HCT116 (cell line): Measurements from ENCODE around the gene INHBE. TPM values are rescaled to one million over a fixed set of nuclear protein-coding genes. Genes with fewer than 3 reads are reported as not detected.

Experiments
- ATAC-seq: fragments of 200-7000 bp; cut with Tn5 transposase; 2 replicates; pipeline ENCODE4 v1.9.1; 2020; ENCODE audit warnings: mild to moderate bottlenecking, moderate library complexity
- BruUV-seq: library from RNA; stranded (reverse); fragments of 400-500 nt; replicated peaks from 2 replicates; lab custom pipeline; 2021; lab: Mats Ljungman, UMichigan
- CTCF ChIA-PET: fragments of 300-600 bp; sonication (Branson Sonifier 250); formaldehyde crosslinking; loops from one replicate; lab custom pipeline; 2021; ENCODE audit warnings: antibody characterized with exemption; lab: Charles Lee
- POLR2A ChIA-PET: fragments of 300-600, 350-600 bp; sonication (Branson Sonifier 250); formaldehyde crosslinking; loops from one replicate; lab custom pipeline; 2021; ENCODE audit warnings: antibody characterized with exemption; lab: Charles Lee
- RAD21 ChIA-PET, 2 experiments: fragments of 300-600 bp; sonication (Branson Sonifier 250); formaldehyde crosslinking; loops; one replicate each; lab custom pipeline; 2023; ENCODE audit warnings: low total read pairs in 2 of 2; ENCODE audit not compliant: uncharacterized antibody in 2 of 2, unreplicated experiment in 2 of 2, low non-redundant PET in 1 of 2; lab: Charles Lee
- DNase-seq: peaks from one replicate; pipeline ENCODE4 v3.0.0-alpha.2; 2010; ENCODE audit warnings: low read depth, low spot score
- H2AFZ ChIP-seq: fragments of 200-600 bp; shearing (Covaris generic), sonication (generic); 2 replicates; pipeline ENCODE4 v1.6.1; 2017; ENCODE audit warnings: low read depth, mixed run types, mixed read lengths, antibody characterized with exemption, low read length; ENCODE audit not compliant: poor library complexity, severe bottlenecking
- H3K27ac ChIP-seq: 2 replicates; pipeline ENCODE4 v1.5.1; 2012; ENCODE audit warnings: low read depth, low read length
- H3K27me3 ChIP-seq: fragments of 200-600 bp; sonication (generic); 2 replicates; pipeline ENCODE4 v1.6.1; 2016; ENCODE audit warnings: mixed run types, low read length, mixed read lengths; ENCODE audit not compliant: insufficient read depth
- H3K36me3 ChIP-seq, 2 experiments: fragments of 200-500 bp in 1 of 2; fragments of 200-600 bp in 1 of 2; sonication (Bioruptor generic) in 1 of 2; sonication (generic) in 1 of 2; 2 replicates each; pipeline versions ENCODE4 v1.5.1 to v1.6.1; 2014 to 2016; ENCODE audit warnings: low read length in 2 of 2, inconsistent platforms in 1 of 2, mixed read lengths in 1 of 2, mixed run types in 1 of 2; ENCODE audit not compliant: insufficient read depth in 2 of 2, control insufficient read depth in 1 of 2
- H3K4me1 ChIP-seq, 2 experiments: fragments of 200-600 bp in 1 of 2; sonication (generic) in 1 of 2; 2 replicates each; pipeline versions ENCODE4 v1.5.1 to v1.6.1; 2012 to 2017; ENCODE audit warnings: low read length in 2 of 2, inconsistent platforms in 1 of 2, mild to moderate bottlenecking in 1 of 2, mixed read lengths in 1 of 2, mixed run types in 1 of 2, moderate library complexity in 1 of 2; ENCODE audit not compliant: insufficient read depth in 2 of 2, control insufficient read depth in 1 of 2
- H3K4me2 ChIP-seq: fragments of 200-600 bp; sonication (generic); 2 replicates; pipeline ENCODE4 v1.6.1; 2017; ENCODE audit warnings: mixed run types, low read length, mixed read lengths
- H3K4me3 ChIP-seq, 2 experiments: fragments of 200-600 bp in 1 of 2; sonication (generic) in 1 of 2; replicated peaks in 1 of 2; 2 replicates each; pipeline ENCODE4 v1.5.1; 2011 to 2016; ENCODE audit warnings: low read length in 2 of 2, control low read depth in 1 of 2, low read depth in 1 of 2, mild to moderate bottlenecking in 1 of 2, mixed read lengths in 1 of 2, mixed run types in 1 of 2
- H3K79me2 ChIP-seq: fragments of 200-600 bp; sonication (generic); 2 replicates; pipeline ENCODE4 v1.6.1; 2017; ENCODE audit warnings: mild to moderate bottlenecking, mixed run types, low read length, moderate library complexity, mixed read lengths; ENCODE audit not compliant: insufficient read depth
- H3K9ac ChIP-seq: fragments of 200-600 bp; sonication (generic); 2 replicates; pipeline ENCODE4 v1.6.1; 2016; ENCODE audit warnings: low read length, mixed read lengths
- H3K9me2 ChIP-seq: fragments of 200-600 bp; sonication (generic), shearing (Covaris generic); 2 replicates; pipeline ENCODE4 v1.6.1; 2017; ENCODE audit warnings: mixed run types, mild to moderate bottlenecking, moderate library complexity; ENCODE audit not compliant: insufficient read depth
- H3K9me3 ChIP-seq, 2 experiments: fragments of 200-500 bp in 1 of 2; fragments of 200-600 bp in 1 of 2; sonication (Bioruptor generic) in 1 of 2; sonication (generic) in 1 of 2; 2 replicates each; pipeline ENCODE4 v1.6.1; 2014 to 2017; ENCODE audit warnings: low read length in 2 of 2, mixed read lengths in 2 of 2, inconsistent platforms in 1 of 2, low read depth in 1 of 2, mild to moderate bottlenecking in 1 of 2, mixed run types in 1 of 2, moderate library complexity in 1 of 2; ENCODE audit not compliant: control insufficient read depth in 1 of 2, insufficient read depth in 1 of 2
- H4K20me1 ChIP-seq: fragments of 200-600 bp; sonication (generic), shearing (Covaris generic); 2 replicates; pipeline ENCODE4 v1.6.1; 2017; ENCODE audit warnings: mixed run types, mild to moderate bottlenecking, moderate library complexity; ENCODE audit not compliant: insufficient read depth
- EGR1 ChIP-seq: IDR thresholded peaks from 2 replicates; pipeline ENCODE4 v1.6.1; 2012; ENCODE audit warnings: low read depth
- ELF1 ChIP-seq: IDR thresholded peaks from 2 replicates; pipeline ENCODE4 v1.6.1; 2012; ENCODE audit warnings: low read depth, borderline replicate concordance
- EZH2 ChIP-seq: fragments of 200-600 bp; sonication (generic); IDR thresholded peaks from 2 replicates; pipeline ENCODE4 v1.6.1; 2017; ENCODE audit warnings: antibody characterized with exemption, mixed run types
- EZH2phosphoT487 ChIP-seq: fragments of 200-600 bp; IDR thresholded peaks from 2 replicates; pipeline ENCODE4 v1.6.1; 2018; ENCODE audit warnings: antibody characterized with exemption, borderline replicate concordance
- JUND ChIP-seq: IDR thresholded peaks from 2 replicates; pipeline ENCODE4 v1.6.1; 2012
- POLR2A ChIP-seq: IDR thresholded peaks from 2 replicates; pipeline ENCODE4 v1.7.0; 2011; ENCODE audit warnings: borderline replicate concordance; ENCODE audit not compliant: insufficient read depth, insufficient read length; ENCODE audit errors: extremely low read depth
- POLR2AphosphoS5 ChIP-seq: IDR thresholded peaks from 2 replicates; pipeline ENCODE4 v1.6.1; 2011; ENCODE audit warnings: mild to moderate bottlenecking, low read depth, low read length, moderate library complexity
- SIN3A ChIP-seq: IDR thresholded peaks from 2 replicates; pipeline ENCODE4 v1.6.1; 2012; ENCODE audit warnings: low read depth
- SP1 ChIP-seq: IDR thresholded peaks from 2 replicates; pipeline ENCODE4 v1.6.1; 2012; ENCODE audit warnings: low read depth
- SRF ChIP-seq: IDR thresholded peaks from 2 replicates; pipeline ENCODE4 v1.6.1; 2012; ENCODE audit warnings: low read depth
- YY1 ChIP-seq: IDR thresholded peaks from 2 replicates; pipeline ENCODE4 v1.6.1; 2011; ENCODE audit warnings: low read length, low read depth, moderate library complexity, mild to moderate bottlenecking; ENCODE audit not compliant: insufficient replicate concordance; ENCODE audit errors: extremely low read depth
- intact Hi-C: fragments of 100-400 bp; cut with micrococcal nuclease; formaldehyde crosslinking; loops from 2 replicates; pipeline ENCODE4 v1.10.0; 2022
- total RNA-seq: library from RNA; stranded (reverse); gene quantifications from one replicate; pipeline ENCODE4 v1.2.1, GENCODE V29; 2021; ENCODE audit not compliant: unreplicated experiment
- TF ChIP-seq, protein P1 (sequence below), 3 experiments: fragments of 200-600 bp in 1 of 3; sonication (generic) in 1 of 3; IDR thresholded peaks in 2 of 3; conservative IDR thresholded peaks in 1 of 3; 2 replicates each; pipeline ENCODE4 v1.5.1; 2012 to 2017; ENCODE audit warnings: low read depth in 2 of 3, low read length in 2 of 3, antibody characterized with exemption in 1 of 3, borderline replicate concordance in 1 of 3, control low read depth in 1 of 3, mild to moderate bottlenecking in 1 of 3, mixed read lengths in 1 of 3, mixed run types in 1 of 3, moderate library complexity in 1 of 3; ENCODE audit not compliant: insufficient read depth in 1 of 3
- TF ChIP-seq, protein P2 (sequence below): IDR thresholded peaks from 2 replicates; pipeline ENCODE4 v1.6.1; 2012

Gene INHBE
- total RNA-seq, 1 experiment from 2014 or later = 0.89 TPM

DNA sequence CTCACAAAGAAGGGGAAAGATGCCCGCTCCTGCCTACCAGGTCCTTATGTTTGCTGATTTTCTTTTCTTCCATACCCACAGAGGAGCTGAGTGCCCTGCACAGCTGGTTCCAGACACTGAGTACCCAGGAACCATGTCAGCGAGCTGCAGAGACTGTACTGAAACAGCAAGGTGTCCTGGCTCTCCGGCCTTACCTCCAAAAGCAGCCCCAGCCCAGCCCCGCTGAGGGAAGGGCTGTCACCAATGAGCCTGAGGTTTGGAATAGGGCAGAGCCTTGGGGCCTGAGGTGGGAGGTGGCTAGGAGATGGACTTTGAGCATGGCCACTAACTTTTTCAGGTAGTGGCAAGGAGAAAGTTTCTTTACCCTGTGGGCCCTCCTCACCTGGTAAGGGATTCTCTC is 35.0 kb downstream of the INHBE start:
- H4K20me1 ChIP-seq = no peaks in the 10 kb centered on the region
- H3K9me2 ChIP-seq = no peaks in the 10 kb centered on the region
- H3K4me2 ChIP-seq = no peak overlapping the region
- H3K9me3 ChIP-seq = no peaks in the 10 kb centered on the region
- ChIA-PET RAD21 (no interaction called here), CTCF (no interaction called here), POLR2A (no interaction called here)
- no peak for DNase-seq
- TF ChIP-seq EZH2 (no peak), SRF (no peak), EGR1 (no peak), POLR2AphosphoS5 (no peak), SP1 (no peak), POLR2A (no peak), JUND (no peak), ELF1 (no peak), YY1 (no peak), EZH2phosphoT487 (no peak), SIN3A (no peak)
- TF ChIP-seq, protein P1, sequence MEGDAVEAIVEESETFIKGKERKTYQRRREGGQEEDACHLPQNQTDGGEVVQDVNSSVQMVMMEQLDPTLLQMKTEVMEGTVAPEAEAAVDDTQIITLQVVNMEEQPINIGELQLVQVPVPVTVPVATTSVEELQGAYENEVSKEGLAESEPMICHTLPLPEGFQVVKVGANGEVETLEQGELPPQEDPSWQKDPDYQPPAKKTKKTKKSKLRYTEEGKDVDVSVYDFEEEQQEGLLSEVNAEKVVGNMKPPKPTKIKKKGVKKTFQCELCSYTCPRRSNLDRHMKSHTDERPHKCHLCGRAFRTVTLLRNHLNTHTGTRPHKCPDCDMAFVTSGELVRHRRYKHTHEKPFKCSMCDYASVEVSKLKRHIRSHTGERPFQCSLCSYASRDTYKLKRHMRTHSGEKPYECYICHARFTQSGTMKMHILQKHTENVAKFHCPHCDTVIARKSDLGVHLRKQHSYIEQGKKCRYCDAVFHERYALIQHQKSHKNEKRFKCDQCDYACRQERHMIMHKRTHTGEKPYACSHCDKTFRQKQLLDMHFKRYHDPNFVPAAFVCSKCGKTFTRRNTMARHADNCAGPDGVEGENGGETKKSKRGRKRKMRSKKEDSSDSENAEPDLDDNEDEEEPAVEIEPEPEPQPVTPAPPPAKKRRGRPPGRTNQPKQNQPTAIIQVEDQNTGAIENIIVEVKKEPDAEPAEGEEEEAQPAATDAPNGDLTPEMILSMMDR (IDR thresholded peaks at IDR 0.05 in 2 of 3, conservative IDR thresholded peaks at IDR 0.05 in 1 of 3; ENCODE audit: borderline replicate concordance in 1 of 3, insufficient read depth in 1 of 3, low read depth in 2 of 3, low read length in 2 of 3) = no peak
- TF ChIP-seq, protein P2, sequence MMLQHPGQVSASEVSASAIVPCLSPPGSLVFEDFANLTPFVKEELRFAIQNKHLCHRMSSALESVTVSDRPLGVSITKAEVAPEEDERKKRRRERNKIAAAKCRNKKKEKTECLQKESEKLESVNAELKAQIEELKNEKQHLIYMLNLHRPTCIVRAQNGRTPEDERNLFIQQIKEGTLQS = no peak
- H3K4me1 ChIP-seq = peaks cover 4 to 14% of the 10 kb centered on the region in 2 experiments; a peak in 3 of 4 replicates
- no peaks in the 10 kb centered on the region for H3K27me3 ChIP-seq
- no peak overlapping the region for H3K9ac ChIP-seq
- no TSS peak for BruUV-seq
- no peak overlapping the region for H2AFZ ChIP-seq
- no peak overlapping the region for H3K4me3 ChIP-seq
- no peak for ATAC-seq
- H3K36me3 ChIP-seq = peaks cover 21 to 35% of the 10 kb centered on the region in 2 experiments
- intact Hi-C loops = no loop called here
- no peak overlapping the region for H3K27ac ChIP-seq
- peaks cover 41% of the 10 kb centered on the region for H3K79me2 ChIP-seq
